ENCODE results near the gene ZNF391. TPM values are rescaled to one million over a fixed set of nuclear protein-coding genes. Genes with fewer than 3 reads are reported as not detected.

ZNF391 gene
- total RNA-seq, 1 experiment from 2014 or later, result 1.1 TPM

- no peak overlapping the region for H2AFZ ChIP-seq (ENCODE audit: low read depth, low read length, poor library complexity, severe bottlenecking)
- RAD21 ChIA-PET (ENCODE audit: low non-redundant PET in 1 of 2, low total read pairs in 2 of 2, uncharacterized antibody in 2 of 2, unreplicated experiment in 2 of 2), result no interaction called here
- no peaks in the 10 kb centered on the region for H3K9me3 ChIP-seq (ENCODE audit: control insufficient read depth in 1 of 2, insufficient read depth in 1 of 2, low read depth in 1 of 2, low read length in 2 of 2)
Observed at GRCh38 chr6:27368202-27368601, 20.4 kb upstream of the ZNF391 start.

More at GRCh38 chr6:27368202-27368601, 20.4 kb upstream of the ZNF391 start:
- no peak overlapping the region for H3K4me2 ChIP-seq (ENCODE audit: low read length)
- TF ChIP-seq, protein P1, sequence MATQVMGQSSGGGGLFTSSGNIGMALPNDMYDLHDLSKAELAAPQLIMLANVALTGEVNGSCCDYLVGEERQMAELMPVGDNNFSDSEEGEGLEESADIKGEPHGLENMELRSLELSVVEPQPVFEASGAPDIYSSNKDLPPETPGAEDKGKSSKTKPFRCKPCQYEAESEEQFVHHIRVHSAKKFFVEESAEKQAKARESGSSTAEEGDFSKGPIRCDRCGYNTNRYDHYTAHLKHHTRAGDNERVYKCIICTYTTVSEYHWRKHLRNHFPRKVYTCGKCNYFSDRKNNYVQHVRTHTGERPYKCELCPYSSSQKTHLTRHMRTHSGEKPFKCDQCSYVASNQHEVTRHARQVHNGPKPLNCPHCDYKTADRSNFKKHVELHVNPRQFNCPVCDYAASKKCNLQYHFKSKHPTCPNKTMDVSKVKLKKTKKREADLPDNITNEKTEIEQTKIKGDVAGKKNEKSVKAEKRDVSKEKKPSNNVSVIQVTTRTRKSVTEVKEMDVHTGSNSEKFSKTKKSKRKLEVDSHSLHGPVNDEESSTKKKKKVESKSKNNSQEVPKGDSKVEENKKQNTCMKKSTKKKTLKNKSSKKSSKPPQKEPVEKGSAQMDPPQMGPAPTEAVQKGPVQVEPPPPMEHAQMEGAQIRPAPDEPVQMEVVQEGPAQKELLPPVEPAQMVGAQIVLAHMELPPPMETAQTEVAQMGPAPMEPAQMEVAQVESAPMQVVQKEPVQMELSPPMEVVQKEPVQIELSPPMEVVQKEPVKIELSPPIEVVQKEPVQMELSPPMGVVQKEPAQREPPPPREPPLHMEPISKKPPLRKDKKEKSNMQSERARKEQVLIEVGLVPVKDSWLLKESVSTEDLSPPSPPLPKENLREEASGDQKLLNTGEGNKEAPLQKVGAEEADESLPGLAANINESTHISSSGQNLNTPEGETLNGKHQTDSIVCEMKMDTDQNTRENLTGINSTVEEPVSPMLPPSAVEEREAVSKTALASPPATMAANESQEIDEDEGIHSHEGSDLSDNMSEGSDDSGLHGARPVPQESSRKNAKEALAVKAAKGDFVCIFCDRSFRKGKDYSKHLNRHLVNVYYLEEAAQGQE (IDR thresholded peaks at IDR 0.05; ENCODE audit: low read depth), result no peak
- TF ChIP-seq SP1 (IDR thresholded peaks at IDR 0.05; ENCODE audit: low read depth) (no peak), FOSL1 (IDR thresholded peaks at IDR 0.05; ENCODE audit: low read depth) (no peak), ZNF274 (IDR thresholded peaks at IDR 0.05; ENCODE audit: low read depth, low read length) (no peak), EZH2phosphoT487 (IDR thresholded peaks at IDR 0.05; ENCODE audit: borderline replicate concordance) (no peak), YY1 (IDR thresholded peaks at IDR 0.05; ENCODE audit: extremely low read depth, insufficient replicate concordance, low read depth, low read length) (no peak), EGR1 (IDR thresholded peaks at IDR 0.05; ENCODE audit: low read depth) (no peak), JUND (IDR thresholded peaks at IDR 0.05) (no peak), TCF7L2 (IDR thresholded peaks at IDR 0.05; ENCODE audit: borderline replicate concordance, extremely low read depth, insufficient read depth, insufficient read length) (no peak), POLR2AphosphoS5 (IDR thresholded peaks at IDR 0.05; ENCODE audit: low read depth, low read length) (no peak), CEBPB (IDR thresholded peaks at IDR 0.05; ENCODE audit: low read depth) (no peak), EZH2 (IDR thresholded peaks at IDR 0.05) (no peak), SIN3A (IDR thresholded peaks at IDR 0.05; ENCODE audit: low read depth) (no peak), RAD21 (IDR thresholded peaks at IDR 0.05; ENCODE audit: low read depth) (no peak), POLR2A (IDR thresholded peaks at IDR 0.05; ENCODE audit: borderline replicate concordance, extremely low read depth, insufficient read depth, insufficient read length) (no peak), CBX3 (IDR thresholded peaks at IDR 0.05; ENCODE audit: low read depth) (no peak), ZFX (IDR thresholded peaks at IDR 0.05) (no peak)
- TF ChIP-seq, protein P2, sequence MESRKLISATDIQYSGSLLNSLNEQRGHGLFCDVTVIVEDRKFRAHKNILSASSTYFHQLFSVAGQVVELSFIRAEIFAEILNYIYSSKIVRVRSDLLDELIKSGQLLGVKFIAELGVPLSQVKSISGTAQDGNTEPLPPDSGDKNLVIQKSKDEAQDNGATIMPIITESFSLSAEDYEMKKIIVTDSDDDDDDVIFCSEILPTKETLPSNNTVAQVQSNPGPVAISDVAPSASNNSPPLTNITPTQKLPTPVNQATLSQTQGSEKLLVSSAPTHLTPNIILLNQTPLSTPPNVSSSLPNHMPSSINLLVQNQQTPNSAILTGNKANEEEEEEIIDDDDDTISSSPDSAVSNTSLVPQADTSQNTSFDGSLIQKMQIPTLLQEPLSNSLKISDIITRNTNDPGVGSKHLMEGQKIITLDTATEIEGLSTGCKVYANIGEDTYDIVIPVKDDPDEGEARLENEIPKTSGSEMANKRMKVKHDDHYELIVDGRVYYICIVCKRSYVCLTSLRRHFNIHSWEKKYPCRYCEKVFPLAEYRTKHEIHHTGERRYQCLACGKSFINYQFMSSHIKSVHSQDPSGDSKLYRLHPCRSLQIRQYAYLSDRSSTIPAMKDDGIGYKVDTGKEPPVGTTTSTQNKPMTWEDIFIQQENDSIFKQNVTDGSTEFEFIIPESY (IDR thresholded peaks at IDR 0.05; ENCODE audit: extremely low read depth, insufficient replicate concordance, low read length), result no peak
- TF ChIP-seq, protein P3, sequence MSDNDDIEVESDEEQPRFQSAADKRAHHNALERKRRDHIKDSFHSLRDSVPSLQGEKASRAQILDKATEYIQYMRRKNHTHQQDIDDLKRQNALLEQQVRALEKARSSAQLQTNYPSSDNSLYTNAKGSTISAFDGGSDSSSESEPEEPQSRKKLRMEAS (IDR thresholded peaks at IDR 0.05), result no peak
- TF ChIP-seq, protein P4, sequence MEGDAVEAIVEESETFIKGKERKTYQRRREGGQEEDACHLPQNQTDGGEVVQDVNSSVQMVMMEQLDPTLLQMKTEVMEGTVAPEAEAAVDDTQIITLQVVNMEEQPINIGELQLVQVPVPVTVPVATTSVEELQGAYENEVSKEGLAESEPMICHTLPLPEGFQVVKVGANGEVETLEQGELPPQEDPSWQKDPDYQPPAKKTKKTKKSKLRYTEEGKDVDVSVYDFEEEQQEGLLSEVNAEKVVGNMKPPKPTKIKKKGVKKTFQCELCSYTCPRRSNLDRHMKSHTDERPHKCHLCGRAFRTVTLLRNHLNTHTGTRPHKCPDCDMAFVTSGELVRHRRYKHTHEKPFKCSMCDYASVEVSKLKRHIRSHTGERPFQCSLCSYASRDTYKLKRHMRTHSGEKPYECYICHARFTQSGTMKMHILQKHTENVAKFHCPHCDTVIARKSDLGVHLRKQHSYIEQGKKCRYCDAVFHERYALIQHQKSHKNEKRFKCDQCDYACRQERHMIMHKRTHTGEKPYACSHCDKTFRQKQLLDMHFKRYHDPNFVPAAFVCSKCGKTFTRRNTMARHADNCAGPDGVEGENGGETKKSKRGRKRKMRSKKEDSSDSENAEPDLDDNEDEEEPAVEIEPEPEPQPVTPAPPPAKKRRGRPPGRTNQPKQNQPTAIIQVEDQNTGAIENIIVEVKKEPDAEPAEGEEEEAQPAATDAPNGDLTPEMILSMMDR (IDR thresholded peaks at IDR 0.05 in 2 of 3, conservative IDR thresholded peaks at IDR 0.05 in 1 of 3; ENCODE audit: borderline replicate concordance in 1 of 3, insufficient read depth in 1 of 3, low read depth in 2 of 3, low read length in 2 of 3), result no peak
- no peak overlapping the region for H3K4me3 ChIP-seq (replicated peaks in 1 of 2; ENCODE audit: low read depth in 1 of 2, low read length in 2 of 2)
- H4K20me1 ChIP-seq (ENCODE audit: insufficient read depth), result no peaks in the 10 kb centered on the region
- ChIA-PET POLR2A (no interaction called here), CTCF (no interaction called here)
- H3K9me2 ChIP-seq (ENCODE audit: insufficient read depth), result no peaks in the 10 kb centered on the region
- H3K36me3 ChIP-seq (ENCODE audit: control insufficient read depth in 1 of 2, insufficient read depth in 2 of 2, low read length in 2 of 2), result no peaks in the 10 kb centered on the region
- no peak overlapping the region for H3K27ac ChIP-seq (ENCODE audit: low read depth, low read length)
- no TSS peak for BruUV-seq (replicated peaks)
- no peaks in the 10 kb centered on the region for H3K79me2 ChIP-seq (ENCODE audit: insufficient read depth, low read length)
- DNase-seq (ENCODE audit: low read depth, low spot score), result no peak
- H3K9ac ChIP-seq (ENCODE audit: low read length), result no peak overlapping the region
- no peak for ATAC-seq
- H3K4me1 ChIP-seq (ENCODE audit: control insufficient read depth in 1 of 2, insufficient read depth in 2 of 2, low read length in 2 of 2), result no peaks in the 10 kb centered on the region
- no peaks in the 10 kb centered on the region for H3K27me3 ChIP-seq (ENCODE audit: insufficient read depth, low read length)
- intact Hi-C loops (cut with micrococcal nuclease), result no loop called here
